Fibroblast of the aortic adventitia (primary cell): ENCODE data around the gene NPAT. TPM values are rescaled to one million over a fixed set of nuclear protein-coding genes. Genes with fewer than 3 reads are reported as not detected.
A peak's percentile ranks its signal among the peaks of the same experiment; 100 is the strongest.

Source experiments
- DNase-seq: peaks from one replicate; pipeline ENCODE4 v3.0.0-alpha.2; 2010; ENCODE audit warnings: low read depth
- H3K4me3 ChIP-seq: 2 replicates; pipeline ENCODE4 v1.5.1; 2011; ENCODE audit warnings: low read depth, mild to moderate bottlenecking, control low read depth, low read length, moderate library complexity
- total RNA-seq: library from RNA; depleted of rRNA; stranded (reverse); fragments of >200 nt; gene quantifications from 2 replicates; pipeline ENCODE4 v1.2.3, GENCODE V29; 2012; ENCODE audit warnings: low replicate concordance
- TF ChIP-seq, protein P1 (sequence below): IDR thresholded peaks from 2 replicates; pipeline ENCODE4 v1.5.1; 2011; ENCODE audit warnings: mild to moderate bottlenecking, low read length, control low read depth, inconsistent platforms; ENCODE audit not compliant: insufficient read depth

The NPAT gene
- total RNA-seq, 1 donor = 28.9 TPM

DNA sequence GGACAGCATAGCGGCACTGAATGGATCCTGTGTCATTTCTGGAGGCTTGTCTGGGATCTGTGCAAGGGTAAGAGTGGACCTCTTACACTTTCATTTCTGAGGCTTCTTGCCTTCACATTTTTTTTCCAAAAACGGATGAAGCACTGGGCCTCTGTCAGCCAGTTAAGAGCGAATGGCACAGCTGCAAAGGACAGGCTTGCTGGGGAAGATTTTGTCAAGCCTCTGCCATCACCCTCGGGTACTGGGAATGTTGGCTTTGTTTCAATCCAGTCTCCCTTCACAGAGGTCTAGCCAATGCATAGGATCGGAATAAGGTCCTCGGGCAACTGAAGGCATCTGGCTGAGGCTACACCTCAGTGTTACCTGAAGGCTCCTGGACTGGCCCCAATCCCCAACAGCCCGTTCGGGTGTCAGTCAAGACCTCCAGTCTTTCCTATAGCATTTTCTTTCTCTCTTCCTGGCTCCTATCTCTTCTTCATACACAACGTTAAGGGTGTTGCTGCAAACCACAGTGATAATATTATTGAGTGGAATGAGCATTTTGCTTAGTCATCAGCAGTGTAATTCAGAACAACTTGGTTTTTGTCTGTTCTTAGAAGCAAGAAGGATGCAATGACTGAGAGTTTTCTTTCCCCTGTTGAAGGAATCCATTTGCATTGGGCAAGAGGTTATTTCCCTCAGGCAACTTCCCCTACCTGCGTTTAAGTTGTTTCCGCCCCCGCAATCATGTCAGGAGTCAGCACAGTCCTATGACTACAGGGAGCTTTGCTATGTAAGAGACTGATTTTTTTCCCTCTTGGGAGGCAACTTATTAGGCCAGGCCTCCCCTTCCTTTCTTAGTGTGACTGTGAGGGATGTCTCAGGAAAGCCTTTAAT lies 22.8 kb downstream of the NPAT start:
- no peak overlapping the region for H3K4me3 ChIP-seq
- TF ChIP-seq, protein P1, sequence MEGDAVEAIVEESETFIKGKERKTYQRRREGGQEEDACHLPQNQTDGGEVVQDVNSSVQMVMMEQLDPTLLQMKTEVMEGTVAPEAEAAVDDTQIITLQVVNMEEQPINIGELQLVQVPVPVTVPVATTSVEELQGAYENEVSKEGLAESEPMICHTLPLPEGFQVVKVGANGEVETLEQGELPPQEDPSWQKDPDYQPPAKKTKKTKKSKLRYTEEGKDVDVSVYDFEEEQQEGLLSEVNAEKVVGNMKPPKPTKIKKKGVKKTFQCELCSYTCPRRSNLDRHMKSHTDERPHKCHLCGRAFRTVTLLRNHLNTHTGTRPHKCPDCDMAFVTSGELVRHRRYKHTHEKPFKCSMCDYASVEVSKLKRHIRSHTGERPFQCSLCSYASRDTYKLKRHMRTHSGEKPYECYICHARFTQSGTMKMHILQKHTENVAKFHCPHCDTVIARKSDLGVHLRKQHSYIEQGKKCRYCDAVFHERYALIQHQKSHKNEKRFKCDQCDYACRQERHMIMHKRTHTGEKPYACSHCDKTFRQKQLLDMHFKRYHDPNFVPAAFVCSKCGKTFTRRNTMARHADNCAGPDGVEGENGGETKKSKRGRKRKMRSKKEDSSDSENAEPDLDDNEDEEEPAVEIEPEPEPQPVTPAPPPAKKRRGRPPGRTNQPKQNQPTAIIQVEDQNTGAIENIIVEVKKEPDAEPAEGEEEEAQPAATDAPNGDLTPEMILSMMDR = no peak
- DNase-seq = peak; percentile 79

DNA sequence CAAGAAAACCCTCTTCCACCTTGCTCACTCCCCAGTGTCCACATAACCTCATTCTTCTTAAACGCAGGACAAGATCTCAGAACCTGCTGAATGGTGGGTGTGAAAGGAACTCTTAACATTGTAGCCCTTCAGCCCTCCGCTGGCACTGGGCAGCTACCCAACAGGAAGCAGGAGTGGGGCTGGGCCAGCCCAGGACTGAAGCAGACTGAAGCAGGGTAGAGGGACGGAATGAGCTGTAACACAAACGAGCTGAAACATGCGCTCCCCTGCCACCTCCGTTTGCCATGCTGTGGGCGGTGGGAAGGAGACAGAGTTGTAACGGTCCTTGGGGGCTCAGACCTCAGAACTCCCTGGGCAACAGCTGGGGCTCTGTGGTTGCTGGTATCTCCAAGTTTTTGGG lies 23.6 kb downstream of the NPAT start:
- TF ChIP-seq, protein P1 = no peak
- DNase-seq = no peak
- H3K4me3 ChIP-seq = no peak overlapping the region

DNA sequence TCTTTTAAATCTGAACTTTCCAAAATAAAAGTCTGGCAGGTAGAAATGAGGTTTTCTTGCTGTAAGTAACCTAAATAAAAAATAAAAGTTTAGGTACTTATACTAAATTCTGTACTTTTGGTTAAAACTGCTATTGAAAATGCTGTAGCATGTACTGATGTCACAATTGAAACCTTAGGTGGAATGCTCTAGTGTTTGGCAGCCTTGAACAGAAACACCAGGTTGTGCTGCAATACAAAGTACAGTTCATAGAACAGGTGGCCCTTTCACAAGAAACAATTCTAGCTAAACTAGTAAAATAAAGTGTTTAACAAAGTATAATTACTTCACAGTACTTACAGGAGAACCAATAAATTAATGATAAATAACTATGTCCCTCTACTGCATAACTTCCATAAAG lies 25.1 kb downstream of the NPAT start:
- no peak overlapping the region for H3K4me3 ChIP-seq
- no peak for DNase-seq
- TF ChIP-seq, protein P1 = no peak

DNA sequence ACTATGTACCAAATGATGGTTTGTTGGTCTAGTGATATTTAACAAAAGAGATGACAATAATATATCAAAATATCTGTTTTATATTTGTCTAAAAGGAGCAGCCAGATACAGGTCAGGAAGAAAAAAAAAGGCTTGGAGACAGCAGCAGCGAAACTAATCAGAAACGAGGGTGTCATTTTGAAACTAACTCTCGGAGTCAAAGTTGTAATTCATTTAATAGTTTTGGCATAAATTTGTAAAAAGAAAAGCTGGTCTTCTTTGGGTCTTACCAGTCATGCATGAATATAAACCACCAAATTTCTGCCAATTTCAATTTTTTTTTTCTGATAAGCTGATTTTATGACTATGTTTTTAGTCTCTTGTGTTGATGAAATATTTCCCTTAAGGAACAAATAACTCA lies 25.5 kb downstream of the NPAT start:
- TF ChIP-seq, protein P1 = no peak
- no peak overlapping the region for H3K4me3 ChIP-seq
- no peak for DNase-seq

DNA sequence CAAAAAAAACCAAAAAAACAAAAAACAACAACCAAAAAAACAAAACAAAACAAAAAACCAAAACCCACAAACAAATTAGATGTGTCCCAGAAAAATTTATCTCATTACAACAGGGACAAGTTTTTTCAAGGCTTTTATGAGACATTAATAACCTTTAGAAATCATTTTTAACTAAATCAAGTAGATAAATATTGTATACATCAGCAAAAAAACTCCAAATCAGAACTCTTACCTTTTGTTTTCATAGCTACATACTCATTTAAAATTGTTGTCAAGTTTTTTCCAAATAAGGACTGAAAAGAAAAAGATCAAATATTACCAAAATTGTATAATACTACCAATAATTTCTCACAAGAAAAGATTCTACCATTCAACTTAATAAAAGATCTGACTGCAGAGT lies 28.7 kb downstream of the NPAT start:
- TF ChIP-seq, protein P1 = no peak
- H3K4me3 ChIP-seq = no peak overlapping the region
- DNase-seq = no peak

DNA sequence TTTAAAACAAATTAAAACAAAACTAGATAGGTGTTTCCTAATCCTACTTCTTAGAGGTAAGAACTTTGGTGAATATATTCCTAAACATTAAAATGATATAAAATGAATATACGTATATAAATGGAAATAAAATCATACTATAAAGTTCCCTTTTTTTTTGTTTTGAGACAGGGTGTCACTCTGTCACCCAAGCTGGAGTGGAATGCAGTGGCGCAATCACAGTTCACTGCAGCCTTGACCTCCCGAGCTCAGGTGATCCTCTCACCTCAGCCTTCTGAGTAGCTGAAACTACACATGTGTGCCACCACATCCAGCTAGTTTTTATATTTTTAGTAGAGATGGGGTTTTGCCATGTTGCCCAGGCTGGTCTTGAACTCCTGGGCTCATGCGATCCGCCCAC lies 44.9 kb downstream of the NPAT start:
- DNase-seq = no peak
- no peak overlapping the region for H3K4me3 ChIP-seq
- TF ChIP-seq, protein P1 = no peak
